Measurements from ENCODE around the gene PRDM11.

PRDM11 gene

GRCh38 chr11:45209891-45210699, 63.7 kb downstream of the PRDM11 start:
- no peak for DNase-seq (ENCODE audit: low spot score)

GRCh38 chr11:45210846-45211245, 64.4 kb downstream of the PRDM11 start:
- DNase-seq (ENCODE audit: low spot score) = no peak

- no peak for DNase-seq (ENCODE audit: low spot score)
Measured at GRCh38 chr11:45211732-45212131, 65.3 kb downstream of the PRDM11 start.

- no peak for DNase-seq (ENCODE audit: low spot score)
Measured at GRCh38 chr11:45212566-45213315, 66.3 kb downstream of the PRDM11 start.

DNA sequence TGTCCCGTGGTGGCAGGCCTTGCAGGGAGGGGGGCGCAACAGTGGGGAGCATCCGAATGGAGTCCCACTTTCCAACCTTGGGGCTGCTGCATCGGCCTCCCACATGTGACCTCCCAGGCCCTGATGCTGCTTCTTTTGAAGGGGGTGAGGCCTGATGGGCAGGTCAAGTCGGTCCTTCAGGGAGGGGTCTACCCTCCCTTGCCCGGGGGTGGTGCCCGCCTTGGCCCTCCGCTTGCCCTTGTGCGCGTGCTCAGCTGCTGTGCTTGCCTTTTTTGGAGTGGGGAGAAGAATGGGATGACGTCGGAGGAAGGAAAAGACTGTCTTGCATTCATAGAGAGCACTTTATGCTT, 66.9 kb downstream of the PRDM11 start:
- no peak for DNase-seq (ENCODE audit: low spot score)

- DNase-seq (ENCODE audit: low spot score) = no peak
Measured at GRCh38 chr11:45213717-45214116, 67.3 kb downstream of the PRDM11 start.

DNA sequence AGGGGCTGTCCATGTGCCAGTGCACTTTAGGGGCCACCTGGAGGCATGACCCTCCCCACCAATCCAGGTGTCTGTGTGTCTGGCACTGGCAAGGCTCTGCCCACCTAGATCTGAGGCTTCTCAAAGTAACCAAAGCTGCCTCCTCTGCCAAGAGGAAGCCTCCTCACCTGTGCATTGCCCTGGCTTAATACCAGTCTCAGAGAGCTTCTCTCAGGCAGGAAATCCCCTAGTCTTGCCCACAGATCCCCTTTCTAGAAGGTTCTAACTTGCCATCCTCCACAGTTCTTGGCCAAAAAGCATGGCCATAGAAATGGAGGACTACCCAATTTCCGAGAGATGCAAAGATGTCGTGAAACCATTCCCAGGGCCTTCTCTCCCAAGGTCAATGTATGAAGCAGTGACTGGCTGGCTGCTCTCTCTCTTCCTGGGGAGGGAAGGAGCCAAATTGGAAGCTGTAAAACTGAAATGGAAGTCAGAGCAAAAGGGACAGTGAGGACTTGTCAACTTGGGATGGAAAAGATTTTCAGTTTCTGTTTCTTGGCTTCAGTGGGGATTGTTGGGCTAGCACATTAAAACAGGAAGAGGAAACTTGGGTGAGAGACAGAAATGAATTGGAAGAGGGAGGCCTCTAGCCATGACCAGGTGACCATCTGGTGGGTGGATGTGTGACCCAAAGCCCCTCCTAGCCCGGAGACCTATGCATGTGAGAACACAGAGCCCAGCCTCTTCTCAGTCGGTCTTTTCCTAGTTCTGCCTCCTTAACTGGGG, 68.8 kb downstream of the PRDM11 start:
- DNase-seq (ENCODE audit: low spot score) = no peak

GRCh38 chr11:45216031-45216430, 69.6 kb downstream of the PRDM11 start:
- no peak for DNase-seq (ENCODE audit: low spot score)

GRCh38 chr11:45216901-45217300, 70.5 kb downstream of the PRDM11 start:
- no peak for DNase-seq (ENCODE audit: low spot score)

GRCh38 chr11:45217991-45218390, 71.6 kb downstream of the PRDM11 start:
- no peak for DNase-seq (ENCODE audit: low spot score)

GRCh38 chr11:45218705-45219104, 72.3 kb downstream of the PRDM11 start:
- no peak for DNase-seq (ENCODE audit: low spot score)

- no peak for DNase-seq (ENCODE audit: low spot score)
Measured at GRCh38 chr11:45219411-45219810, 73.0 kb downstream of the PRDM11 start.

DNA sequence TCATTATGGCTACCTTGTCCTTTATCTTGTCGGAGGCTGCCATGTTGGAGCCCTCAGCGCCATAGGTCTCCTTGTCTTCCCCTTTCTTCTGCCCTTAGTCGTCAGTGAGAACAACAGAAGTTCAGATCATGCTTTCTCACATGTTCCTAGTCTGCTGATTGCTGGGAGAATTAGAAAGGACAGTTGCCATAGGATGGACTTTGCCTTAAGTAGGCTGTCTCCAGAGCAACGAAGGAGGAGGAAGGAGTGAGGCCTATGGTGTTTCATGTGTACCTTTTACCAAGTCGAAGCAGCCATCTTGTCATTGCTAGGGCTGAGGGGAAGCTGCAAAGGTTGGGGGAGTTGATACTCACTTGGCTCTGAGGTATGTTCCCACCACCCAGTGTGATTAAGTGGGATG, 77.1 kb downstream of the PRDM11 start:
- no peak for DNase-seq (ENCODE audit: low spot score)

GRCh38 chr11:45224766-45225165, 78.3 kb downstream of the PRDM11 start:
- DNase-seq (ENCODE audit: low spot score) = no peak

DNA sequence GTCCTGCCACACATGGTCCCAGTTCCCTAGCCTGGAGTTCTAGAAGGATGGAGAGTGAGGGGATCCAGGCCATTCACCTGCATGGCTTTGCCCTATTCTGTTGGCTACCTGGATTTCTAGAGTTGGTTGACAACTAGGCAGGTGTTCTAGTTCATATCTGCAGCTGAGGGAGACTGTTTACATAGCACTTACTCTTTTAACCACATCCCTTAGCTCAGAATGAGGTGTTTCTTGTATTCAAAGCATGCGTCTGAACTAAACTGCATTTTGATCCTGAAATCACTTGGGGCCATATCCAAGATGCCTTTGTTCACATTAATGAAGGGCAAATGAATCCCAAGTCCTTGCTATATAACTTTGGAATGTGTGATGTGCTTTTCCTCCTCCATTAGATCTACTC, 78.8 kb downstream of the PRDM11 start:
- DNase-seq (ENCODE audit: low spot score) = no peak

- no peak for DNase-seq (ENCODE audit: low spot score)
Measured at GRCh38 chr11:45225961-45226871, 79.8 kb downstream of the PRDM11 start.

- DNase-seq (ENCODE audit: low spot score) = no peak
Measured at GRCh38 chr11:45226901-45227300, 80.5 kb downstream of the PRDM11 start.

- no peak for DNase-seq (ENCODE audit: low spot score)
Measured at GRCh38 chr11:45227836-45228235, 81.4 kb downstream of the PRDM11 start.

- DNase-seq (ENCODE audit: low spot score) = no peak
Measured at GRCh38 chr11:45229401-45230020, 83.1 kb downstream of the PRDM11 start.

DNA sequence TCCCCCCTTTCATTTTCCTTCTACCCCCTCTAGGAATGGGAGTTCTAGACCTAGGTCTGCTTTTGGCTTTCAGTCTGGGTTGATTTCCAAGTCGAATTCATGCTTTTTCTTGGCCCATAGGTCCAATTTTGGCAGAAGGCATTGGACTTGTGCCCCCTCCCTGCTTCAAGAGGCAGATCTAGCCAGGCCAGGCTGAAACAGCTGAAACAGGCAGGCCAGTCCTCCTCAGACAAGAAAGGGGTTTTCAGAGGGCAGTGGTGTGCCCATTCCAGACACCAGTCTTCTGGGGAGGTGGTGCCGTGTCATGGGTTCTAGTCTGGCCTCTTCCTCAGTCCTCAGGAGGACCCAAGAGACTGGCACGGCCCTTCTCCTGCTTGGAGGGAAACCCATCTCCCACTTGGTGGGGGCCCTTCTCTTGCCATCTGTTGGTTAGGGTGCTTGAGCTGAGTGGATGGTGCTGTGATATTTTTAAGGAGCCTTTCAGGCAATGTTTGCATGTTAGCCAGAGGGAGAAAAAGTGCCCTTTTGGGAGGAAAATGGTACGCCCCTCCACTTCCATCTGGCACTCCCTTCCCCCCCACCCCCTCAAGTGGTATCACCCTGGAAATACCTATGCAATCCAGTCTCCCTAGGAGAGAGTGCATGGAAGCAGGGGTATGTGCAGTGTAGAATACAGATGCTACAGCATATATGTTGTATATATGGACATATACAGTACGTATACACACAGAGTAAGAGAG, 86.1 kb downstream of the PRDM11 start:
- no peak for DNase-seq (ENCODE audit: low spot score)
